Frontal cortex (tissue), 4 donors: ENCODE data around the gene NHLH1. TPM values are rescaled to one million over a fixed set of nuclear protein-coding genes. Genes with fewer than 3 reads are reported as not detected.
"Not testable (repeated sequence)": the region's sequence is repeated elsewhere in the genome, so short reads cannot be mapped to it uniquely, and the experiment has no call there.

Experiments
- DNase-seq, 2 donors: peaks; one replicate each; pipeline ENCODE4 v3.0.0; 2012; ENCODE audit warnings: low spot score in 2 of 2
- FAIRE-seq: peaks from 2 replicates; lab custom pipeline; 2012; peaks lifted over from hg19 to GRCh38; lab: Jason Lieb, UNC
- total RNA-seq: library from RNA; depleted of rRNA; stranded (reverse); fragments of >200 nt; gene quantifications from one replicate; pipeline ENCODE4 v1.2.3, GENCODE V29; 2014
- donor health status: control.
- donor health status: control.
- donor health status: control.

Gene NHLH1
- total RNA-seq, 1 donor from 2014 or later = 0.41 TPM

DNA sequence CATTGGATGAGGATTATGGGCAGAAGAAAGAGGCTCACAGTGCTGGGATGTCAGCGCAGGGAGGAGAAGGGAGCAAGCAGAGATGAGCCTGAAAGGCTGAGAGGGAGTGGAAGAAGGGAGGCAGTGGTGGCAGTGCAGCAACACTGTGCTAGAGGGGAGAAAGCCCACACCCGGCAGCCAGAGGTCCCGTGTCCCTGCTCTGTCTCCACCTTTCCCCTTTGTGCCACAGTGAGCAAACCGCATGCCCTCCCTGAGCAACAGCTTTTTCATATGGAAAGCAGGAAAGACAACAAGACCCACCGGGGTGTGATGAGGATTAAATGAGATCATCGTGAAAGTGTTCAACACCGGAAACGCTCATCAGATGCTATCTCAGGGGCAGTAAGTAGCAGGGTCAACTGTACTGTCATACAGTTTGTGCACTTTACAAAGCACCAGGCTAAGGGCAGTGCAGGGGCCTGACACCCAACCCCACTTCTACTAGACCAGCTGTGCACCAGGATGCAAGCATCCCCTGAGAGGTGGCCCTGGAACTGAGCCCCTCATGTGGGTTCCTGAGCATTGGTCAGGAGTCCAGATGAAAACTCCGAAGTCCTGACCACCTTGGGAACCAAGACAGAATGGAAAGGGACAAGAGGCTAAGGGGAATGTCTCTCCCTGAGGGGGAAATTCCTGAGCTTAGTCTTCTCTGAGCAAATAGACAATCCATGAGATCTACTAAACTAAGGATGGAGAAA lies 9.1 kb downstream of the NHLH1 start:
- DNase-seq (no peak), FAIRE-seq (no peak)

DNA sequence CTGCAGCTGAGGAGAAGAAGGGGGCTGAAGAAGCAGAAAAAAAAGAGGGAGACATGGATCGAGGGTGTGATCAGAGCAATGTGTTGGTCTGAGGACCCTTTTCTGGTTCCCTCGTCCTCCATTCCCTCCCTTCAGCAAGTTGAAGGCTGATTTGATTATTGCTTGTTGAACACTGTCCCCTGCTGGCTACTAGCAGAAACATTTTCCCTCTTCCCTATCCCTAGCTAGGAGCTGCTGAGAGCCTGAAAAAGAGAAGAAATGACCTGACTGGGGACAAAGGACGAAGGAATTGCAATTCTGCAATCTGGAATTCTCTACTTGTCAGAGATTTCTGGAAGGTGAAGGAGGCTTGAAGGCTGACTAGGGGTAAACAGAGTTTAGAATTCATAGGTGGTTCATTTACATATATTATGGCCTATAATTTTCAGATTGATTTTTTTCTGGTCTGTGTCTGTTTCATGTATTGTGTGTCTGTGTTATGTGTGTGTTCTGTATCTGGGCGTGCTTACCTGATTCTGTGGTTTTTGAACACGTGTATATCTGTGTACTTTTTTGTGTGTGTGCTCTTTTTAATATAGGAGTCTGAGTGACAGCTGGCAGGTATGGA lies 9.8 kb downstream of the NHLH1 start:
- no peak for FAIRE-seq

DNA sequence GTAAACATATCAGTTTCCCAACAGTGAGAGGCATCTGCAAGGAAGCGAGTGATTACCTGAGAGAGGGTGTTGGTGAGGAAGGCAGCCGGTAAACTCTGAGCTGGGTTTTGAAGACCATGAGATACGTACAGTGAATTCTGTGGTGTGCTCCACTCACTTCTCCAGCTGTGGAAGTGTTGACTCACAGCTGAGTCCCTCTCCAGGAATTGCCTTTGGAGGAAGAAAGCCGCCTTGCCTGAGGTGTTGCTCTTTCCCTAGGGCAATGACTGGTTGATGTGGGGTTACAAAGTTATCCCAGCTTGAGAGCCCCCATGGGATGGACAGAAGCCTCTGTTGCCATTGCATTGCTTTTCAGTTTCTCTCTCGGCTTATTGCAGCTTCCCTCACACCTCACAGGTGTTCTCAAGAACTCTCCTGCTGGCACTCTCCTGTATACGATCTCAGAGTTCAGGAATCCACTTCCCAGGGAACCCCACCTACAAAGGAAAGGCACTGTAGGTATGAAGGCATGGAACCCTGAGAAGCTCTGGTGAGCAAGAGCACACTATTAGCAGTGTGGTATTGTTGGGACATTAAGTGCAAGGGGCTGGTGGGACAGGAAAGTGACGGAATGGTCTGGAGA lies 10.8 kb downstream of the NHLH1 start:
- FAIRE-seq = no peak
- DNase-seq = no peak

More for the DNA sequence above, 9.8 kb downstream of the NHLH1 start:
- peak; percentile 64 to 65 for DNase-seq

DNA sequence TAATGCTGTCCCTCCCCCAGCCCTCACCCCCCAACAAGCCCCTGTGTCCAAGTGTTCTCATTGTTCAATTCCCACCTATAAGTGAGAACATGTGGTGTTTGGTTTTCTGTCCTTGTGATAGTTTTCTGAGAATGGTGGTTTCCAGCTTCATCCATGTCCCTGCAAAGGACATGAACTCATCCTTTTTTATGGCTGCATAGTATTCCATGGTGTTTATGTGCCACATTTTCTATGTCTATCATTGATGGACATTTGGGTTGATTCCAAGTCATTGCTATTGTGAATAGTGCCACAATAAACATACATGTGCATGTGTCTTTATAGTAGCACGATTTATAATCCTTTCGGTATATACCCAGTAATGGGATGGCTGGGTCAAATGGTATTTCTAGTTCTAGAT lies 17.9 kb downstream of the NHLH1 start:
- FAIRE-seq = not testable (repeated sequence)

DNA sequence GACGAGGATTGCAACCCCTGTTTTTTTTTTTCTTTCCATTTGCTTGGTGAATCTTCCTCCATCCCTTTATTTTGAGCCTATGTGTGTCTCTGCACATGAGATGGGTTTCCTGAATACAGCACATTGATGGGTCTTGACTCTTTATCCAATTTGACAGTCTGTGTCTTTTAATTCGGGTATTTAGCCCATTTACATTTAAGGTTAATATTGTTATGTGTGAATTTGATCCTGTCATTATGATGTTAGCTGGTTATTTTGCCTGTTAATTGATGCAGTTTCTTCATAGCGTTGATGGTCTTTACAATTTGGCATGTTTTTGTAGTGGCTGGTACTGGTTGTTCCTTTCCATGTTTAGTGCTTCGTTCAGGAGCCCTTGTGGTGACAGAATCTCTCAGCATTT lies 21.5 kb downstream of the NHLH1 start:
- FAIRE-seq, DNase-seq: not testable (repeated sequence)

More for the DNA sequence above, 17.9 kb downstream of the NHLH1 start:
- not testable (repeated sequence) for DNase-seq

DNA sequence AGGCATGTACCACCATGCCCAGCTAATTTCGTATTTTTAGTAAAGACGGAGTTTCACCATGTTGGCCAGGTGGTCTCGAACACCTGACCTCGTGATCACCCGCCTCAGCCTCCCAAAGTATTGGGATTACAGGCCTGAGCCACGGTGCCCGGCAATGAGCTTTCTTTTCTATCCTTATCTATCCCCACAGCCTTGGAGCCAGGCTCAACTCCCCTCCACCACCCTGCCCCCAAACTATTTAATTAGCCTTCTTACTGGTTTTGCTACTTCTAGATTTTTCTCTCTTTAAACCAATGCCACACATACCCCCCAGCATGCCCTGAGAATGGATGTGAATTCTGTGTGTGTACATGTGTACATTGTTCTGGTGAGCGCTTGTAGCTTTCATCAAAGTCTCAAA lies 27.8 kb downstream of the NHLH1 start:
- no peak for FAIRE-seq
- DNase-seq = no peak

DNA sequence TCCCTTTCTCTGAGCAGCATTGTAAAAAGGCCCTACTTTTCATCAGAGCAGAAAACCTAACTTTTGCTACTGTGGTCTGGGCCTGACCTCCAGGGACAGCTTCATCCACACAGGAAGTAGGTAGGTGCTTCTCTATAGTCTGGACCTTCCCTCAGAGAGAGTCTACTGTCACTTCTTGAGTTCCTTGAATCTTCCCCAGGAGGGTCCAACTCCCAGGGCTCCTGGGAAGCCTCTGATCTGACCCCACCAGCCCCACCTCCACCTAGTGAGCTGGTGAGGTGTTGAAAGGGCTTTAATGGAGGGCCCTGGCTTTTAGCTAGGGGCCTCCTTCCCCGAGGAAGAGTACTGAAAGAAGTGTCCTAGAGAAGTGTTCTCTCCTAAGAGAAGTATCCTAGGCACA lies 30.8 kb downstream of the NHLH1 start:
- DNase-seq (no peak), FAIRE-seq (no peak)

DNA sequence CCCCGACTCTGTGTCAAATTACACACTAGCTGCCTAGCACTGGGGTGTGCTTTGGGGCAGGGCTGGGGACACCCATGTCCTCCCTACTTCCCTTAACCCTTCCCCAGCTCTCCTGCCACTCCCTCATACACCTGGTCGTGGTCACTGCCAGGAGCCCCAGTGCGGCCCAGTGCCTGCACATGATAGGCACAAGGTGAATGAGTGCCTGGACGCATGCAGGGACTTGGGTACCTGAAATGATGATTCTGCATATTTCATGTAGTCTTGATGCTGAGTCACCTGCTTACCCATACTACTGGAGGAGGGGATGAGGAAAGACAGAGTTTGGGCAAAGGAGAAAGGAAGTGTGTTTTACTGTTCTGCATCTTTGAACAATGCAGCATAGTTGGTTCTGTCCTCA lies 32.0 kb downstream of the NHLH1 start:
- FAIRE-seq = no peak

DNA sequence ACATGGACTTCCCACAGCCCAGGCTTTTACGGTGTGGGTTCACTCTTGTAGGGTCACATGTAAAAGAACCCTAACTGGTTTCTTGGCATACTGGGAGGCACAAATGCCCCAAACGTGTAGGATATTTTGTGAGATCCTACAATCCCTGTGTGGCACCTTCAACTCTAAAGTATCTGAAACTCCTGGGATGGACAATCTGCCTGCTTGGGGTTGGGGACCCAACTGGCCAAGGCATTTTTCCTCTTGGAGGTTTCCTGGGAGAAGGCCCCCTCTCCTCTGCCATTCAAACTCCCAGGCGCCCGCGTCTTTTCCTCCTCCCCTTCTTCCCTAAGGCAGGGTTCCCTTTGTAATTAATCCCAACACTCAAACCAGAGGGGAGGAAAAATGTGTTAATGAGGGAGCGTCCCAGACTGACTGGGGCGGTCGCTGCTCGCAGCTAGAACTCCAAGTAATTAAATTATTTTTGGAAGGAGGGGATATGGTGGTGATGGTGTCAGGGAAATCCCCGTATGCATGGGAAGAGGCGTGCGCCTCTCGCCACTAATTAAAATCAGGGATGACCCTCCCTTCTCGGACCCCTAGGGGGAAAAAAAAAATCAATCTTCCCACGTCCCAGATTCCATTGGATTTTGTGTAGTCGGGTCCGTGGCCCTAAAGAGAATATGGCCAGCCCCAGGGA lies 32.8 kb downstream of the NHLH1 start:
- no peak for DNase-seq
- FAIRE-seq = no peak

More for the DNA sequence above, 32.0 kb downstream of the NHLH1 start:
- no peak for DNase-seq

DNA sequence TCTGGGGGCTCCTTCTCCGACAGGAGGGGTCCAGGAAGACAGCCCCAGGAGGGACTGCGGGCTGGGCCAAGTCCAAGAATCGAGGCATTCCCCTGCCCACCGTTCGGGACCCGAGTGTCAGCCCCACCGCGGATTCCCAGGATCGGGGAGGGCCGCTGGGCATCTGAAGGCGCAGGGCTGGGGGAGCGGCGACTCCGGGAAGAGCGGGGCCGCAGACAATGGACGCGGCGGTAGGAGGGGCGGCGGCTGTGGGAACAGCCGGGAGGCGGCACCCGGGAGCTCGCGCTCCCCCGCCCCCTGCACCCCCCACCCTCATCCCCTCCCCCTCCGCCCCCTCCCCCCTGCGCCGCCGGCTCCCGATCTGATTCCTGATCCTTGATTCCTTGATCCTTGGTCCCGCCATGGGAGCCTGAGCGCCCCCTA lies 33.4 kb downstream of the NHLH1 start, which contains the start of gene VANGL2:
Gene VANGL2, plus strand, starts transcription at position 342 of the 423 bp plus-strand sequence. CDS start 15,274 bp downstream, outside the sequence.
- DNase-seq (peak; percentile 90 to 92), FAIRE-seq (no peak)

DNA sequence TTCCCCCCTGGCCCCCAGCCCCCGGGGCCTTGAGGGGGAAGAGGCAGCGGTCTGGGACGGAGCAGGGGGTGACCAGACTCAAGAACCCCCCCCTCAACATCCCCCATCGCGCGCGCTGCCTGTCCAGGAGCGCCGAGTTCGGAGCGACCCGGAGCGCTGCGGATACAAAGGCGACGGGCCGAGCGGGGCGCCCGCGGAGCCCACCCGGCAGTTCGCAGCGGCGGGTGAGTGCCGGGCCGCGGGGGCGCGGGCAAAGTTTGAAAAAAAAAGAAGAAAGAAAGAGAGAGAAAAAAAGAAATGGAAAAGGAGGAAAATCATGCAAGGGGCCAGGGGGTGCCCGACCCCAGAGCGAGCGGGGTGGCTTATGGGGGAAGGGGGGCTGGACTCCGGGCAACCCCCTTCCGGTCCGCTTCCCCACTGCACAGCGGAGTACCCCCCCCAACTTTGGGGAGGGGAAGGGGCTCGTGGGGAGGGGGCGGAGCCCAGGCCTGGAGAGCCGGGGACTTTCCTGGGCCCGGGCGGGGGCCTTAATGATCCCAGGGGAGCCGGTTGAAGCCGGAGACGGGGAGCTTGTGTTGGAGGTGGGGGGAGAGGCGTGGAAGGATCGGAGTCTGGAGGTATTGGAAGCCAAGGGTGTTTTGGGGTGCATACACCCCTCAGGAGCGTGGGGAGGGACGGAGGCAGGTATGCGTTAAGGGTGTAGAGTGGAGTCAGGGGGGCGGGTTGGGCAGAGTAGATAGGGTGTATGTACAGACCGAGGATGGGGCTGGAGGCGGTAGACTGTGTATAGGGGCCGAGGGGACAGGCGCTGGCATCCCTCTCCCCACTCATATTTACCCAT lies 34.0 kb downstream of the NHLH1 start:
- FAIRE-seq (no peak), DNase-seq (peak; percentile 46 to 48)

DNA sequence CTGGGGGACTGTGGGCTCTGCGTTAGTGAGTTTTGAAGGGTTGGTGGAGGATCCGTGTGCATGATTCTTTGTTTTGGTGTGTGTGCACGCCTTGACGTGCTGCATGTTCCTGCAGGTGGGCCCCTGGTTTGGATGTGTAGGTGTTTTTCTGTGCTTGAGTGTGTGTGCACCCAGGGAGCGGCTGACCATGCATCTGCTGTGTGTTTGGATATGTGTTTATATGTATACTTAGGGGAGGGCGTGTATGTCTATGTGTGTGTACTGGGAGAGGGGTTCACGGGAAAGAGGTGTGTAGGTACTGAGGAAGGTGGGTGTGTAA lies 34.6 kb downstream of the NHLH1 start:
- FAIRE-seq (no peak), DNase-seq (no peak)

DNA sequence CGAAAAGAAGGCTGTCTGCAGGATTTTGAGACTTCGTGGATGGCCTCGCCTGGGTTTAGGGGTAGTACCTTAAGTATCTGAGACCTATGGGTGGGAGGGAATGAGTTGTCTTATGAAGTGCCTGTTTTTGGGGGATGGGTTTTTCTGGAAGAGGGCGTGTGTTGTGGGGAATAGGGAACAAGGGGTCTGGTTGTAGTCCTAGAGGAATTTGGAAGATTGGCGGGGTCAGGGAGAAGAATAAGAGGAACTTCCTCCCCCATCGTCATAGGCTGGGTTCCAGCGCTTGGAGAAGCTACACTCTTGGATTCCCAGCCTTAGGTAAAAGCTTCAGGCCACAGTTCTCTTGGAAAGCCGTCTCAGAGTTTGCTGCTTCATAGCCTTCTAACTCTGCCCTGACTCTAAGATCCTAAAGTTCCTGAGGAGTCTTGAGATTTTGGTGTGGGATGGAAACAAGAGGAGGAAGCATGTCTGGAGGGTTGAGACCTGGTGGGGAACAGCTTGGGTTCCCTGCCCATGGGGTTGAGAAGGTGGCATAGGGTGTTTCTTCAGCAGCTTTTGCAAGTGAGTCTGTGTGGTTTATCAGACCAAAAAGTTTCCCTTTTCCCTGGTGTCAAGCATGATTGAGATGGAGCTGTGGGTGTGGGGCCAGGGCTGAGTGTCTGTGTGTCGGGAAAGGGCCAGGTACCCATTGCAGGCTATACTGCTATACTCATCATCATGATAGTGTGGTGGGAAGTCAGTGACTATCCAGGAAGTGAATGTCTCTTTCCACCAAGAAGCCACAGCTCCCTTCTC lies 35.3 kb downstream of the NHLH1 start:
- DNase-seq (no peak), FAIRE-seq (no peak)

DNA sequence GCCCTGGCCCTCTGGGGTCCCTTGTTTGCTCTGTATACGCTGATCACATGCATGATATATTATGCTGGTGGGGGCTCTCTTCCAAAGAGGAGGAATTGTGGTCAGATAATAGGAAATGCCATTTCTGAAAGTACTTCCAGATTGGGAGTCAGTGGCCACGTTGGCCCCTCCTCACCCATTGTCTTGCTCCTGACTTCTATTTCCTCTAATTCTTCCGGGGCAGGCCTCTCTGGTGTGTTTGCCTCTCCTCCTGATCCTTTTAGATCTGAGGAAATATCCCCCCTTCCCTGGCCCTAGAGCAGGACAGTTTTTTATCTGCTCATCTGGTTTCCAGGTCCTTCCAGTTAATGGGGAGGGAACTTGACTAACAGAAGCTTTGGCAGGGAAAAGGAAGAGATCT lies 36.4 kb downstream of the NHLH1 start:
- DNase-seq = no peak
- FAIRE-seq = no peak

DNA sequence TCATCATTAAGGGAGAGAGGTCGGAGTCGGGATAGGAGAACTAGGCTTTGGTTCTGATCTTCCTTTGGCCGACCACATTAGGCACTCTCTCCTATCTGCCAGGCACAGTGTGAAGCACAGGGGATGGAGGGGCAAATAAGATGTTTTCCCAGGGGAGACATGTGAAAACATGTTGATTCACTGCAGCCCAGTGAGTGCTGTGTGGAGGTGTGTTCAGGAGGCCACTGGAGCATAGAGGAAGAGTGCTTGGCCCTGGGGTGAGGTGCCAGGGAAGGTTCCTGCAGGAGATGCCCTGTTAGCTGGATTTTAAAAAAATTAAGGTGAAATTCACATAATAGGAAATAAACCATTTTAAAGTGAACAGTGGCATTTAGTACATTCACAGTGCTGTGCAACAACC lies 37.2 kb downstream of the NHLH1 start:
- no peak for FAIRE-seq
- no peak for DNase-seq

DNA sequence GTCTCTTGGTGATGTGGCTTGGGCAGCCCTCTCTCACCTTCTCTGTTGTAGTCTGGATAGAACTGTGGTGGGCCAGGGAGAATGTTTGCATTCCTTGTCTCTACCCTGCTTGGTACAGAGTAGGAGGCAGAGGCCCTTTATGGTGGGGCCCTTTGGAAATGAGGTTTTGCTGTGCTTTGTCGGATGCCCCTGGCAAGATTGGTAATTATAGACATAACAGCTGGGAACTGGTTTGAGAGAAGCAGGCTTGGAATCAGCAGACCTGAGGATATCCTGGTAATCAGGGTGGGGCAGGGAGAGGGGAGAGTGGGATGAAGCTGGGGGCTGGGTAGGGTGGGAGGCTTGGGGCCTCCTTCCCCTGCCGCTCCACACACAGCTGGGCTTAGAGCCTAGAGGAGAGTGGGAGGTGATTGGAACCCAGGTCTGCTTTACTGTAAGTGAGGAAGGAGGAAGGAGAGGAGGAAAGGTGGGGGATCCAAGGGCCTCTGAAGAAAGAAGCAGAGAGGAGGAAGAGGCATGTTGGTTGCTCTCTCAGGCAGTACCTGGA lies 38.5 kb downstream of the NHLH1 start:
- DNase-seq = no peak
- FAIRE-seq = no peak

DNA sequence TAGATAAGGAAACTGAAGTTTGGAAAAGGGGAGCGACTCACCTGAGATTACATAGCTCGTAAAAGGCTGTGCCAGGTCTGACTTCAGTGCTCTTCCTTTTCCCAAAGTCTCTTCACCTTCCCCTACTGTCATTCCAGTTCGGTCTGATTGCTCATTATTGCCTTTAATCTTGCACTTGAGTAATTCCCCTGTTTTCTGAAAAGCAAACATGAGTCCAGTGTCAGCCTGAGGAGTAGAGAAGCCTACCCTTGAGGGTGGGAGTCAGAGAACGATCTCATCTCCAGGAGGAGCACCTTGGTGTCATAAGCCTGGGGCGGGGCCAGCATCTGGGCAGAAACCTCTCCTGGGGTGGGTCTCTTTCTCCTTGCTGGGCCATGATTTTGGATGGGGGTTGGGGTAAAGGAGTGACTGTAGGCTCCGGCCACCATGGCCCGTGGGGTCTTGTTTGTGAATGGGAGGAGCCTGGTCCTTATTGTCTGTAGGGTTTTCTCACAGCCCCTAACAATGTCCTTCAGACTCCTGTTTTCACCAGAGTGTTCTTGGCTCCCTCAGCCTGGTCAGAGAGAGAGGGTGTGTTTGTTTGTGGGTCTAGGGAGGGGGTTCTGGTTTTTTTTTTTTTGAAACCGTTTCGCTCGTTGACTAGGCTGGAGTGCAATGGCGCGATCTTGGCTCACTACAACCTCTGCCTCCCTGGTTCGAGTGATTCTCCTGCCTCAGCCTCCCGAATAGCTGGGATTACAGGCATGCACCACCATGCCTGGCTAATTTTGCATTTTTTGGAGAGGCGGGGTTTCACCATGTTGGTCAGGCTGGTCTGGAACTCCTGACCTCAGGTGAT lies 39.5 kb downstream of the NHLH1 start:
- FAIRE-seq (no peak), DNase-seq (no peak)
